ENCODE data around the gene RABGAP1L. TPM values are rescaled to one million over a fixed set of nuclear protein-coding genes. Genes with fewer than 3 reads are reported as not detected.

Gene RABGAP1L
- total and polyA plus RNA-seq, 2 of the 4 experiments (the other 2 are of a cell fraction), result 7.9 to 26.7 TPM

- Histone ChIP-seq H3K18ac (ENCODE audit: low read depth, low read length) (no peak overlapping the region), H2AFZ (replicated peaks; ENCODE audit: low read length, poor library complexity) (no peak overlapping the region), H3K9me3 (ENCODE audit: control insufficient read depth, insufficient read depth, low read length) (no peaks in the 10 kb centered on the region), H4K5ac (ENCODE audit: low read depth, low read length) (no peak overlapping the region), H3K79me1 (ENCODE audit: low read depth in 1 of 2, low read length in 2 of 2) (peaks cover 0 to 5% of the 10 kb centered on the region in 2 experiments; a peak in 1 of 4 replicates), H3K9ac (ENCODE audit: low read depth, low read length) (no peak overlapping the region), H3K9me1 (ENCODE audit: insufficient read depth, low read length) (peaks cover 5% of the 10 kb centered on the region; the same call in 1 of the 2 replicates), H3K14ac (replicated peaks; ENCODE audit: low read depth, low read length) (no peak overlapping the region), H3K27ac (ENCODE audit: insufficient read depth, low read length) (no peak overlapping the region), H3K4me1 (ENCODE audit: control insufficient read depth, insufficient read depth, low read length) (0 out of 2 replicates have a peak, but pooled peaks cover 2% of the 10 kb centered on the region), H2AK5ac (ENCODE audit: low read depth, low read length) (no peak overlapping the region), H4K20me1 (ENCODE audit: insufficient read depth, low read length) (no peaks in the 10 kb centered on the region), H3K23ac (ENCODE audit: low read depth, low read length) (no peak overlapping the region), H3K4me2 (ENCODE audit: low read depth, low read length) (no peak overlapping the region), H4K91ac (ENCODE audit: insufficient read depth, low read depth, low read length) (no peak overlapping the region), H2BK120ac (ENCODE audit: low read depth, low read length) (no peak overlapping the region), H3K4me3 (ENCODE audit: insufficient read depth, low read depth, low read length) (no peak overlapping the region), H2BK15ac (ENCODE audit: low read depth, low read length) (no peak overlapping the region), H3K56ac (ENCODE audit: extremely low read depth, insufficient read depth, low read length) (no peak overlapping the region), H2BK20ac (ENCODE audit: low read depth, low read length) (no peak overlapping the region), H3K4ac (ENCODE audit: low read depth, low read length) (no peak overlapping the region), H3K36me3 (ENCODE audit: control insufficient read depth, insufficient read depth, low read length) (no peaks in the 10 kb centered on the region), H2AK9ac (replicated peaks; ENCODE audit: low read depth, low read length, poor library complexity) (no peak overlapping the region), H2BK5ac (ENCODE audit: low read depth, low read length, poor library complexity, severe bottlenecking) (no peak overlapping the region), H3K27me3 (ENCODE audit: control insufficient read depth, insufficient read depth, low read length) (no peaks in the 10 kb centered on the region), H4K8ac (ENCODE audit: low read depth in 2 of 2, low read length in 2 of 2) (no peak overlapping the region)
- 92% methylated on average over 5 of the region's 6 CpGs; no CpG with 5 or more reads in 1 of the 2 experiments for WGBS, 2 experiments (ENCODE audit: extremely low coverage in 2 of 2, insufficient read length in 1 of 2)
- TF ChIP-seq ELK1 (IDR thresholded peaks at IDR 0.05; ENCODE audit: borderline replicate concordance, low read depth, low read length), result no peak
- TF ChIP-seq CEBPB (IDR thresholded peaks at IDR 0.05; ENCODE audit: low read depth, low read length), result no peak
- no peak for TF ChIP-seq BHLHE40 (IDR thresholded peaks at IDR 0.05; ENCODE audit: low read depth, low read length)
- no peak for TF ChIP-seq SMC3 (IDR thresholded peaks at IDR 0.05; ENCODE audit: low read depth, low read length)
- no peak for TF ChIP-seq USF2 (IDR thresholded peaks at IDR 0.05; ENCODE audit: low read depth, low read length)
- no peak for TF ChIP-seq MAZ (IDR thresholded peaks at IDR 0.05; ENCODE audit: borderline replicate concordance, low read depth, low read length)
- no peak for TF ChIP-seq POLR2A (IDR thresholded peaks at IDR 0.05; ENCODE audit: low read depth, low read length)
- no peak for TF ChIP-seq RFX5 (IDR thresholded peaks at IDR 0.05; ENCODE audit: low read depth, low read length)
- no peak for TF ChIP-seq MAFK (IDR thresholded peaks at IDR 0.05; ENCODE audit: low read depth, low read length)
- no peak for TF ChIP-seq CTCF (conservative IDR thresholded peaks at IDR 0.05; ENCODE audit: low read depth, low read length)
- TF ChIP-seq RAD21 (IDR thresholded peaks at IDR 0.05; ENCODE audit: low read length), result no peak
- no peak for TF ChIP-seq CHD1 (IDR thresholded peaks at IDR 0.05; ENCODE audit: low read depth, low read length)
- TF ChIP-seq MXI1 (IDR thresholded peaks at IDR 0.05; ENCODE audit: borderline replicate concordance, low read depth, low read length), result no peak
- TF ChIP-seq RCOR1 (IDR thresholded peaks at IDR 0.05; ENCODE audit: insufficient replicate concordance, low read length), result no peak
- TF ChIP-seq NFE2L2 (IDR thresholded peaks at IDR 0.05; ENCODE audit: low read depth, low read length), result no peak
- TF ChIP-seq FOS (IDR thresholded peaks at IDR 0.05; ENCODE audit: low read depth, low read length), result no peak
- ChIA-PET POLR2A (ENCODE audit: unreplicated experiment) (no interaction called here), CTCF (interaction anchor here (1.6 kb wide), 1 partner anchor 68 kb away, joined by 4 read pairs; no protein-coding TSS in a partner anchor)
- intact Hi-C loops (cut with micrococcal nuclease), result no loop called here
- ATAC-seq (ENCODE audit: low read depth) (no peak), DNase-seq (no peak)
- BruUV-seq (replicated peaks), result no TSS peak
- in situ Hi-C loops (cut with MboI; ENCODE audit: low sequenced_read_pairs), result no loop called here
- dilution Hi-C loops (cut with HindIII; ENCODE audit: low sequenced_read_pairs, unreplicated experiment), result no loop called here
Measured at GRCh38 chr1:174194461-174194860, 35.1 kb downstream of the RABGAP1L start.
